ENCODE results near the gene FCSK. TPM values are rescaled to one million over a fixed set of nuclear protein-coding genes. Genes with fewer than 3 reads are reported as not detected.

FCSK gene
- total RNA-seq, 1 experiment from 2014 or later = 9.4 TPM

- DNase-seq (ENCODE audit: low spot score) = peak; percentile 80
Measured at GRCh38 chr16:70523076-70523742, 68.8 kb downstream of the FCSK start, which contains the start of gene COG4. Gene COG4 (minus strand): TSS chr16:70523554. CDS start chr16:70523543, 11 bp downstream.

GRCh38 chr16:70523743-70524398 is 69.5 kb downstream of the FCSK start, which contains the start of gene SF3B3:
Gene SF3B3 (plus strand): TSS chr16:70523816. CDS start chr16:70526657, 2,841 bp downstream.
- DNase-seq (ENCODE audit: low spot score) = peak; percentile 71

DNA sequence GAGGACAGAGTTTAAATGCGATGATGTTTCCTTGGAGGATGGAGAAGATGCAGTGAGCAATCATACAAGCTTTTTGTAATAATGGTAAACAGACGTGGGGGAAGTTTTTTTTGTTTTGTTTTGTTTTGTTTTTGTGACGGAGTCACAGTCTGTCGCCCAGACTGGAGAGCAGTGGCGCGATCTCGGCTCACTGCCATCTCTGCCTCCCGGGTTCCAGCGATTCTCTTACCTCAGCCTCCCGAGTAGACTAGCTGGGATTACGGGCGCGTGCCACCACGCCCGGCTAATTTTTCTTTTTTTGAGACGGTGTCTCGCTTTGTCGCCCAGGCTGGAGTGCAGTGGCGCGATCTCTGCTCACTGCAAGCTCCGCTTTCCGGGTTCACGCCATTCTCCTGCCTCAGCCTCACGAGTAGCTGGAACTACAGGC is 70.0 kb downstream of the FCSK start:
- DNase-seq (ENCODE audit: low spot score) = peak; percentile 33

GRCh38 chr16:70526403-70526802 is 72.0 kb downstream of the FCSK start:
- DNase-seq (ENCODE audit: low spot score) = no peak

DNA sequence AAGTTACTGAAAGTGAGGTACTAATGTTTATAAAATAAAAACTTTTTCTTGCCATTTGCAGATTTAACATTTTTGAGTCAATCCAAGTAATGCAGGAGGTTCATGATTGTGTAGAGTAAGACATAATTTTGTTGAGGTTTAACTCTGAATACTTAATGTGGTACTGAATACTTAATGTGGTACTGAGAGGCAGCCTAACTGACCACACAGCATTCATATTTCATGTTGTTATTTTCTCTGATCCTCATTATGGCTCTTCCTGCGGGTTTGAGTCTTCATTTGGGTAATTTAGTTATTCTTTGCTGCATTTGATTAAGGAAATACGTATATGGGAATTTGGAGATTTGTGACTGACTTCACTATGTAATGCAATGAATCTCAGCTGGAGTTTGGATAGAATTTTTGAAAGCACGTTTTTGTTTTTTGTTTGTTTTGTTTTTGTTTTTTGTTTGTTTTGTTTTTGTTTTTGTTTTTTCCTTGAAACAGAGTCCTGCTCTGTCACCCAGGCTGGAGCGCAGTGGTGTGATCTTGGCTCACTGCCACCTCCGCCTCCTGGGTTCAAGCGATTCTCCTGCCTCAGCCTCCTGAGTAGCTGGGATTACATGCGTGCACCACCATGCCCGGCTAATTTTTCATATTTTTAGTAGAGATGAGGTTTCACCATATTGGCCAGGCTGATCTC is 73.1 kb downstream of the FCSK start:
- DNase-seq (ENCODE audit: low spot score) = no peak

DNA sequence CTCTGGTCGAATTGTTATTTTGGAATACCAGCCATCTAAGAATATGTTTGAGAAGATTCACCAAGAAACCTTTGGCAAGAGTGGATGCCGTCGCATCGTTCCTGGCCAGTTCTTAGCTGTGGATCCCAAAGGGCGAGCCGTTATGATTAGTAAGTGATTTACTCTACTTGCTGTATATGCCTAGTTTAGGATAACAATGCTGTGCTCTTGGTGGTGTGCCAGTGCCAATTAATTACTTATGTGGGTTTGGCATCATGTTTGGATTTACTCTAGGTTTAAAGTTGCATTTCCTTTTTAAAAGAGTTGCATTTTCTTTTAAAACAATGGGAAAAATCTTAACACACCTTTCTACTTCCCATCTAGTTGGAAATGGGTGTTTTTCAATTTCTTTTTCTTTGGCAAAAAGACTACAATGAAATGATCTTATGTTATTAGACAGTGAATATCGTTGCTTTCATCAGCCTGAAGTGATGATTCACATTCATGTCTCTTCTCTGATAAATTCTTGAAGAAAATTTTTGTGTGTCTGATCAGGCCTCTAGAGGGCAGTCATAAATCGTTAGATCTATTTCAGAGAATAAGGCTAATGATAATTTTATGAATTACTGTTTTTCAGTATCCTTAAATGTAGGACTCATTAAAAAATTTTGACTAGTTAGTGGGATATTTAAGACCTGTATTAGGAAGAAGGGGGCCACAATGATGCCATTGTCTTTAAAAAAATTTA is 74.8 kb downstream of the FCSK start:
- peak; percentile 56 for DNase-seq (ENCODE audit: low spot score)

Other genes starting within 250 kb of the FCSK start
- gene EXOSC6, start 202.7 kb upstream of the FCSK start, total RNA-seq (2014; rRNA removed; shearing (Covaris generic)) = 44.5 and 49.4 TPM in 2 replicates
- gene AARS1, start 165.1 kb upstream of the FCSK start, total RNA-seq (2014; rRNA removed; shearing (Covaris generic)) = 68.0 and 74.4 TPM in 2 replicates
- gene DDX19B, start 155.4 kb upstream of the FCSK start, total RNA-seq (2014; rRNA removed; shearing (Covaris generic)) = 10.3 and 16.5 TPM in 2 replicates
- gene DDX19A, start 107.7 kb upstream of the FCSK start, total RNA-seq (2014; rRNA removed; shearing (Covaris generic)) = 40.6 and 47.5 TPM in 2 replicates
- gene ST3GAL2, start 15.5 kb upstream of the FCSK start, total RNA-seq (2014; rRNA removed; shearing (Covaris generic)) = 14.4 and 17.3 TPM in 2 replicates
- 67.1 and 89.4 TPM in 2 replicates for gene COG4, start 69.0 kb downstream of the FCSK start, total RNA-seq (2014; rRNA removed; shearing (Covaris generic))
- 146 and 176 TPM in 2 replicates for gene SF3B3, start 69.2 kb downstream of the FCSK start, total RNA-seq (2014; rRNA removed; shearing (Covaris generic))
- 7.8 and 10.5 TPM in 2 replicates for gene IL34, start 192.0 kb downstream of the FCSK start, total RNA-seq (2014; rRNA removed; shearing (Covaris generic))
- gene MTSS2, start 231.5 kb downstream of the FCSK start, total RNA-seq (2014; rRNA removed; shearing (Covaris generic)) = 74.1 and 96.8 TPM in 2 replicates